ENCODE measurements around the gene SEC14L3.

The SEC14L3 gene

DNA sequence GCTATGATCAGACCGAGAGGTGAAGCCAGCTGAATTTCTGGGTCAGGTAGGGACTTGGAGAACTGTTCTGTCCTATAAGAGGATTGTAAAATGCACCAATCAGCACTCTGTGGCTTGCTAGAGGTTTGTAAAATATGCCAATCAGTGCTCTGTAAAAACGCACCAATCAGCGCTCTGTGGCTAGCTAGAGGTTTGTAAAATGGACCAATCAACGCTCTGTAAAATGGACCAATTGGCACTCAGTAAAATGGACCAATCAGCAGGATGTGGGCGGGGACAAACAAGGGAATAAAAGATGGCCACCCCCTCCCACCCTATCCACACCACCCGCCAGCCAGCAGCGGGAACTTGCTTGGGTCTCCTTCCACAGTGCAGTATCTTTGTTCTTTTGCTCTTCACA, 40.1 kb upstream of the SEC14L3 start:
- POLR2A ChIA-PET (ENCODE audit: low non-redundant PET), result no interaction called here
- TF ChIP-seq, protein P1, sequence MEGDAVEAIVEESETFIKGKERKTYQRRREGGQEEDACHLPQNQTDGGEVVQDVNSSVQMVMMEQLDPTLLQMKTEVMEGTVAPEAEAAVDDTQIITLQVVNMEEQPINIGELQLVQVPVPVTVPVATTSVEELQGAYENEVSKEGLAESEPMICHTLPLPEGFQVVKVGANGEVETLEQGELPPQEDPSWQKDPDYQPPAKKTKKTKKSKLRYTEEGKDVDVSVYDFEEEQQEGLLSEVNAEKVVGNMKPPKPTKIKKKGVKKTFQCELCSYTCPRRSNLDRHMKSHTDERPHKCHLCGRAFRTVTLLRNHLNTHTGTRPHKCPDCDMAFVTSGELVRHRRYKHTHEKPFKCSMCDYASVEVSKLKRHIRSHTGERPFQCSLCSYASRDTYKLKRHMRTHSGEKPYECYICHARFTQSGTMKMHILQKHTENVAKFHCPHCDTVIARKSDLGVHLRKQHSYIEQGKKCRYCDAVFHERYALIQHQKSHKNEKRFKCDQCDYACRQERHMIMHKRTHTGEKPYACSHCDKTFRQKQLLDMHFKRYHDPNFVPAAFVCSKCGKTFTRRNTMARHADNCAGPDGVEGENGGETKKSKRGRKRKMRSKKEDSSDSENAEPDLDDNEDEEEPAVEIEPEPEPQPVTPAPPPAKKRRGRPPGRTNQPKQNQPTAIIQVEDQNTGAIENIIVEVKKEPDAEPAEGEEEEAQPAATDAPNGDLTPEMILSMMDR (conservative IDR thresholded peaks at IDR 0.05; ENCODE audit: low read depth), result no peak
- H3K27ac ChIP-seq, result no peak overlapping the region
- CTCF ChIA-PET, result no interaction called here
- no peak for DNase-seq (ENCODE audit: low spot score)

GRCh38 chr22:30511109-30511508, 39.3 kb upstream of the SEC14L3 start:
- no peak for DNase-seq (ENCODE audit: low spot score)
- TF ChIP-seq, protein P1 (conservative IDR thresholded peaks at IDR 0.05; ENCODE audit: low read depth), result no peak
- ChIA-PET CTCF (interaction anchor here (0.7 kb wide), 1 partner anchor 1199 kb away, joined by 7 read pairs; no protein-coding TSS in a partner anchor), POLR2A (ENCODE audit: low non-redundant PET) (no interaction called here)
- H3K27ac ChIP-seq, result no peak overlapping the region

- DNase-seq (ENCODE audit: low spot score), result no peak
- TF ChIP-seq, protein P1 (conservative IDR thresholded peaks at IDR 0.05; ENCODE audit: low read depth), result no peak
- POLR2A ChIA-PET (ENCODE audit: low non-redundant PET), result no interaction called here
- CTCF ChIA-PET, result interaction anchor here (0.7 kb wide), 1 partner anchor 872 kb away, joined by 3 read pairs; no protein-coding TSS in a partner anchor
- H3K27ac ChIP-seq, result no peak overlapping the region
Observed at GRCh38 chr22:30508216-30508615, 36.4 kb upstream of the SEC14L3 start.

GRCh38 chr22:30507670-30508069, 35.9 kb upstream of the SEC14L3 start:
- POLR2A ChIA-PET (ENCODE audit: low non-redundant PET), result no interaction called here
- TF ChIP-seq, protein P1 (conservative IDR thresholded peaks at IDR 0.05; ENCODE audit: low read depth), result no peak
- no peak for DNase-seq (ENCODE audit: low spot score)
- H3K27ac ChIP-seq, result no peak overlapping the region
- CTCF ChIA-PET, result interaction anchor here (0.7 kb wide), 1 partner anchor 872 kb away, joined by 3 read pairs; no protein-coding TSS in a partner anchor

- no peak overlapping the region for H3K27ac ChIP-seq
- ChIA-PET POLR2A (ENCODE audit: low non-redundant PET) (no interaction called here), CTCF (interaction anchor here (0.6 kb wide), 1 partner anchor 623 kb away, joined by 3 read pairs; no protein-coding TSS in a partner anchor)
- no peak for DNase-seq (ENCODE audit: low spot score)
- TF ChIP-seq, protein P1 (conservative IDR thresholded peaks at IDR 0.05; ENCODE audit: low read depth), result no peak
Observed at GRCh38 chr22:30506507-30506968, 34.7 kb upstream of the SEC14L3 start.

DNA sequence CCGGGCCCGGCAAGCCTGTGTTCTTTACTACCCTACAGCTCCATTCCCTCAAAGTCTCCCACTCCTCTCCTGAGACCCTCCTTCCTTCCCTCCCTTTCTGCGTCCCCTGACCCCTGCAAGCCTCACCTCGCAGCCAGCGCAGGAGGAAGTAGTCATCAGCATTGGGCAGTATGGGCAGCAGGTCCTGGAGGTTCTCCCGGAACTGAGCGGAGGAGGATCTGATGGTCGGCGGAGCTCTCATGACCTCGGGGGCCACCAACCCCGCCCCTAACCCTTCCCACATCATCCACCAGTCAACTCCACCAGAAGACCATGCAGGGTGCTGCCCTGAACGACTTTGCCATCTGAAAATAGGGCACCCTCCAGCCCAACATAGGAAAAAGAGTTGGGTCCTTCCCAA, 31.7 kb upstream of the SEC14L3 start:
- ChIA-PET POLR2A (ENCODE audit: low non-redundant PET) (no interaction called here), CTCF (interaction anchor here (0.6 kb wide), 1 partner anchor 9 kb away, joined by 4 read pairs; no protein-coding TSS in a partner anchor)
- H3K27ac ChIP-seq, result no peak overlapping the region
- DNase-seq (ENCODE audit: low spot score), result no peak
- TF ChIP-seq, protein P1 (conservative IDR thresholded peaks at IDR 0.05; ENCODE audit: low read depth), result no peak
